Keratinocyte (primary cell): ENCODE measurements around the gene HIPK4. TPM values are rescaled to one million over a fixed set of nuclear protein-coding genes. Genes with fewer than 3 reads are reported as not detected.

ENCODE experiments used
- DNase-seq: peaks from one replicate; pipeline ENCODE4 v3.0.0-alpha.2; 2011; ENCODE audit warnings: low read depth, missing footprints, low spot score
- FAIRE-seq: peaks from 2 replicates; lab custom pipeline; 2011; peaks lifted over from hg19 to GRCh38; lab: Jason Lieb, UNC
- H2AFZ ChIP-seq: 2 replicates; pipeline ENCODE4 v1.6.0; 2012; ENCODE audit warnings: low read length, control low read depth, inconsistent platforms; ENCODE audit not compliant: control insufficient read depth
- H3K27ac ChIP-seq: 2 replicates; pipeline ENCODE4 v1.5.1; 2011; ENCODE audit warnings: low read length; ENCODE audit not compliant: control insufficient read depth, insufficient read depth
- H3K27me3 ChIP-seq: 3 replicates; pipeline ENCODE4 v1.6.0; 2011; ENCODE audit warnings: low read length; ENCODE audit not compliant: control insufficient read depth, insufficient read depth; ENCODE audit errors: extremely low read depth
- H3K36me3 ChIP-seq, 2 experiments: 2 replicates in 1 of 2; 3 replicates in 1 of 2; pipeline ENCODE4 v1.5.1; 2011; ENCODE audit warnings: low read length in 2 of 2, mild to moderate bottlenecking in 1 of 2; ENCODE audit not compliant: control insufficient read depth in 2 of 2, insufficient read depth in 2 of 2; ENCODE audit errors: extremely low read depth in 1 of 2
- H3K4me1 ChIP-seq: 3 replicates; pipeline ENCODE4 v1.5.1; 2011; ENCODE audit warnings: low read length; ENCODE audit not compliant: control insufficient read depth, insufficient read depth; ENCODE audit errors: extremely low read depth
- H3K4me2 ChIP-seq: 3 replicates; pipeline ENCODE4 v1.6.0; 2011; ENCODE audit warnings: low read depth, low read length; ENCODE audit not compliant: control insufficient read depth, insufficient read depth; ENCODE audit errors: extremely low read depth
- H3K4me3 ChIP-seq, 3 experiments: fragments of 200-600 bp in 1 of 3; sonication (generic) in 1 of 3; 2 replicates in 2 of 3; 3 replicates in 1 of 3; pipeline ENCODE4 v1.5.1; 2011 to 2016; ENCODE audit warnings: low read length in 3 of 3, mild to moderate bottlenecking in 3 of 3, control low read depth in 2 of 3, inconsistent platforms in 1 of 3, low read depth in 1 of 3, mixed read lengths in 1 of 3, mixed run types in 1 of 3, moderate library complexity in 1 of 3; ENCODE audit not compliant: control insufficient read depth in 2 of 3, insufficient read depth in 2 of 3; ENCODE audit errors: extremely low read depth in 1 of 3
- H3K79me2 ChIP-seq: 2 replicates; pipeline ENCODE4 v1.6.0; 2012; ENCODE audit warnings: low read length; ENCODE audit not compliant: control insufficient read depth, insufficient read depth
- H3K9ac ChIP-seq: 3 replicates; pipeline ENCODE4 v1.6.0; 2011; ENCODE audit warnings: low read length; ENCODE audit not compliant: control insufficient read depth, insufficient read depth; ENCODE audit errors: extremely low read depth
- H3K9me1 ChIP-seq: 3 replicates; pipeline ENCODE4 v1.6.0; 2011; ENCODE audit warnings: low read length; ENCODE audit not compliant: control insufficient read depth, insufficient read depth; ENCODE audit errors: extremely low read depth
- H3K9me3 ChIP-seq: 2 replicates; pipeline ENCODE4 v1.5.1; 2012; ENCODE audit warnings: low read depth, low read length; ENCODE audit not compliant: control insufficient read depth
- H4K20me1 ChIP-seq: 3 replicates; pipeline ENCODE4 v1.6.0; 2011; ENCODE audit warnings: low read length; ENCODE audit not compliant: control insufficient read depth, insufficient read depth; ENCODE audit errors: extremely low read depth
- EZH2 ChIP-seq: IDR thresholded peaks from one replicate; pipeline ENCODE4 v1.6.1; 2012; ENCODE audit warnings: inconsistent platforms, mild to moderate bottlenecking, low read length, moderate library complexity
- dilution Hi-C: fragments of 300-500 bp; cut with MboI; formaldehyde crosslinking; loops from one replicate; pipeline ENCODE4 v1.7.0; 2020; ENCODE audit warnings: low sequenced_read_pairs; ENCODE audit not compliant: extremely low pct_ligation_motif_present
- polyA minus RNA-seq, 3 experiments: library from RNA; depleted of rRNA, polyadenylated mRNA; stranded (reverse); fragments of >200 nt; gene quantifications; 1 replicate in 1 of 3; 2 replicates in 1 of 3; 3 replicates in 1 of 3; pipeline ENCODE4 v1.2.3, GENCODE V29; 2011
- polyA plus RNA-seq, 5 experiments: library from polyadenylated mRNA; depleted of rRNA in 3 of 5; stranded (reverse) in 3 of 5; stranded (forward) in 1 of 5; unstranded in 1 of 5; fragments of >200 nt; gene quantifications; 1 replicate in 1 of 5; 2 replicates in 3 of 5; 3 replicates in 1 of 5; pipeline versions ENCODE4 v1.2.1 to v1.2.3, GENCODE V29; 2011 to 2012; ENCODE audit warnings: missing spikeins in 2 of 5, low read depth in 1 of 5, low replicate concordance in 1 of 5
- TF ChIP-seq, protein P1 (sequence below), 3 experiments: IDR thresholded peaks in 1 of 3; conservative IDR thresholded peaks in 1 of 3; optimal IDR thresholded peaks in 1 of 3; 2 replicates in 2 of 3; 3 replicates in 1 of 3; pipeline versions ENCODE3 to v1.5.1; 2011; ENCODE audit warnings: low read length in 3 of 3, mild to moderate bottlenecking in 3 of 3, moderate library complexity in 2 of 3, control low read depth in 1 of 3, inconsistent platforms in 1 of 3; ENCODE audit not compliant: insufficient read depth in 2 of 3; ENCODE audit errors: extremely low read depth in 1 of 3

The HIPK4 gene, protein sequence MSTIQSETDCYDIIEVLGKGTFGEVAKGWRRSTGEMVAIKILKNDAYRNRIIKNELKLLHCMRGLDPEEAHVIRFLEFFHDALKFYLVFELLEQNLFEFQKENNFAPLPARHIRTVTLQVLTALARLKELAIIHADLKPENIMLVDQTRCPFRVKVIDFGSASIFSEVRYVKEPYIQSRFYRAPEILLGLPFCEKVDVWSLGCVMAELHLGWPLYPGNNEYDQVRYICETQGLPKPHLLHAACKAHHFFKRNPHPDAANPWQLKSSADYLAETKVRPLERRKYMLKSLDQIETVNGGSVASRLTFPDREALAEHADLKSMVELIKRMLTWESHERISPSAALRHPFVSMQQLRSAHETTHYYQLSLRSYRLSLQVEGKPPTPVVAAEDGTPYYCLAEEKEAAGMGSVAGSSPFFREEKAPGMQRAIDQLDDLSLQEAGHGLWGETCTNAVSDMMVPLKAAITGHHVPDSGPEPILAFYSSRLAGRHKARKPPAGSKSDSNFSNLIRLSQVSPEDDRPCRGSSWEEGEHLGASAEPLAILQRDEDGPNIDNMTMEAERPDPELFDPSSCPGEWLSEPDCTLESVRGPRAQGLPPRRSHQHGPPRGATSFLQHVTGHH
- polyA plus RNA-seq (0.03 to 0.06 TPM in 2 of 3 replicates, not detected in the other), polyA minus RNA-seq (0.07 TPM in 1 of 3 replicates, not detected in the others)
- polyA plus RNA-seq (2011; ENCODE audit: low read depth) = not detected
- 0.04 and 0.06 TPM in 2 replicates for polyA plus RNA-seq (2011; cell fraction: cytosol; rRNA removed)
- polyA plus RNA-seq (2011; cell fraction: nucleus; rRNA removed) = not detected in 2 replicates
- 0.05 and 0.08 TPM in 2 replicates for polyA plus RNA-seq (2012; ENCODE audit: low replicate concordance)
- not detected for polyA minus RNA-seq (2011; cell fraction: cytosol; rRNA and poly(A)+ RNA removed)
- polyA minus RNA-seq (2011; cell fraction: nucleus; rRNA and poly(A)+ RNA removed) = not detected in 2 replicates

DNA sequence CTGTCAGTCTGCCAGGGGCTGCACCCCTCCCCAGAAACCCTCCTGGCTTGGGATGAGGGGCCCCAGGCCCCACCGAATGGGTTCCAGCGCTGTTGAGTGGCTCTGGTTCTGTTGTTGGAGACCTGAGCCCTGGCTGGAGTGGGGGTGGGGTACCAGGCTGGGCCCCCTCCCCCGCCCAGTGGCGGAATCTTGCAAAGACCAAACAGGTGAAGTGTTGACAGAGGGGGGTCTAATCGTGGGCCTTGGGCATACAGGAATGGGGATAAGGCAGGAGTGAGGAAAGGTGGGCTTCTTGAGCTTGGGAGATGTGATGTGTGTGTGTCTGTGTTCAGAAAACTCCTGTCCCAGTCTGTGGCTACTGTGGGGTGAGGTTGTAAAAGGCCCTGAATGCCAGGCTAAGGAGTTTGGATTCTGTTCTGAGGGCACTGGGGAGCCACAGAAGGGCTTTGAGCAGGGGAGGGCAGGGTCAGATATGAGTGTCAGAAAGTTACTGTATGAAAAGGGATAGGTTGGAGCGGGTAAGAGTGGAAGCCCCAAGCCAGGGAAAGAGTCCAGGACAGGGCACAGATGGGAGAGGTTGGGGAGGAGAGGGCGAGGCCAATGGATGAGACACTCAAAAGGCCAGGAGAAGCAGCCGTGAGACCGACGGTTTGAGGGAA is at the start of gene HIPK4:
HIPK4 (minus strand) TSS at position 98 of the 659 bp plus-strand sequence. CDS start 279 bp downstream, outside the sequence.
- H4K20me1 ChIP-seq = no peaks in the 10 kb centered on the region
- no peak within 1 kb of the TSS for H3K4me2 ChIP-seq
- peaks cover 5% of the 10 kb centered on the region for H3K4me1 ChIP-seq
- H3K9ac ChIP-seq = no peak within 1 kb of the TSS
- dilution Hi-C loops = no loop called here
- H3K4me3 ChIP-seq = no peak within 1 kb of the TSS
- no peak within 1 kb of the TSS for H3K27ac ChIP-seq
- FAIRE-seq = no peak
- DNase-seq = no peak
- no peaks in the 10 kb centered on the region for H3K36me3 ChIP-seq
- H3K9me1 ChIP-seq = no peaks in the 10 kb centered on the region
- H3K9me3 ChIP-seq = no peaks in the 10 kb centered on the region
- peaks cover 4% of the 10 kb centered on the region for H3K27me3 ChIP-seq
- no peak within 1 kb of the TSS for H2AFZ ChIP-seq
- TF ChIP-seq EZH2 = no peak
- TF ChIP-seq, protein P1, sequence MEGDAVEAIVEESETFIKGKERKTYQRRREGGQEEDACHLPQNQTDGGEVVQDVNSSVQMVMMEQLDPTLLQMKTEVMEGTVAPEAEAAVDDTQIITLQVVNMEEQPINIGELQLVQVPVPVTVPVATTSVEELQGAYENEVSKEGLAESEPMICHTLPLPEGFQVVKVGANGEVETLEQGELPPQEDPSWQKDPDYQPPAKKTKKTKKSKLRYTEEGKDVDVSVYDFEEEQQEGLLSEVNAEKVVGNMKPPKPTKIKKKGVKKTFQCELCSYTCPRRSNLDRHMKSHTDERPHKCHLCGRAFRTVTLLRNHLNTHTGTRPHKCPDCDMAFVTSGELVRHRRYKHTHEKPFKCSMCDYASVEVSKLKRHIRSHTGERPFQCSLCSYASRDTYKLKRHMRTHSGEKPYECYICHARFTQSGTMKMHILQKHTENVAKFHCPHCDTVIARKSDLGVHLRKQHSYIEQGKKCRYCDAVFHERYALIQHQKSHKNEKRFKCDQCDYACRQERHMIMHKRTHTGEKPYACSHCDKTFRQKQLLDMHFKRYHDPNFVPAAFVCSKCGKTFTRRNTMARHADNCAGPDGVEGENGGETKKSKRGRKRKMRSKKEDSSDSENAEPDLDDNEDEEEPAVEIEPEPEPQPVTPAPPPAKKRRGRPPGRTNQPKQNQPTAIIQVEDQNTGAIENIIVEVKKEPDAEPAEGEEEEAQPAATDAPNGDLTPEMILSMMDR (optimal IDR thresholded peaks at IDR 0.05 in 1 of 3, IDR thresholded peaks at IDR 0.05 in 1 of 3, conservative IDR thresholded peaks at IDR 0.05 in 1 of 3; ENCODE audit: extremely low read depth in 1 of 3, insufficient read depth in 2 of 3, low read length in 3 of 3) = no peak
- H3K79me2 ChIP-seq = no peaks in the 10 kb centered on the region

DNA sequence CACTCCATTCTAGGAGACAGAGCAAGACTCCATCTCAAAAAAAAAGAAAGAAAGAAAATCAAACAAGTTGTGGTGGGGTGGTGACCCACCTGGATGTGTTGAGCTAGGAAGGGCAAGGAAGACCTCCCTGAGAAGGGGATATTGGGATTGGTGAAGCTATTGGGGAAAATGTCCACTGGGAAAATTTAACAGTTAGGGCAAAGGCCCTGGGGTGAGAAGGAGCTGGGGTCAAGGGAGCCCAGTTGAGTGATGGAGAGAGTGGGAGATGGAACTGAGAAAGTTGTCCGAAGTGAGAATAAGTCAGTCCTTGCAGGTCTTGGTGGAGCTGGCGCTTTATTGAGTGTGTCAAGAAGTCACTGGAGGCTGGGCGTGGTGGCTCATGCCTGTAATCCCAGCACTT is 48.3 kb upstream of the HIPK4 start:
- Histone ChIP-seq H3K36me3 (peaks cover 17% of the 10 kb centered on the region in 2 experiments), H4K20me1 (peaks cover 5% of the 10 kb centered on the region), H3K9ac (no peak overlapping the region), H3K4me3 (no peak overlapping the region), H2AFZ (no peak overlapping the region), H3K4me2 (no peak overlapping the region), H3K27ac (no peak overlapping the region), H3K79me2 (peaks cover 24% of the 10 kb centered on the region), H3K4me1 (peaks cover 9% of the 10 kb centered on the region), H3K9me3 (no peaks in the 10 kb centered on the region), H3K27me3 (no peaks in the 10 kb centered on the region), H3K9me1 (no peaks in the 10 kb centered on the region)
- DNase-seq = no peak
- dilution Hi-C loops = no loop called here
- TF ChIP-seq, protein P1 (optimal IDR thresholded peaks at IDR 0.05 in 1 of 3, IDR thresholded peaks at IDR 0.05 in 1 of 3, conservative IDR thresholded peaks at IDR 0.05 in 1 of 3; ENCODE audit: extremely low read depth in 1 of 3, insufficient read depth in 2 of 3, low read length in 3 of 3) = no peak
- no peak for TF ChIP-seq EZH2
- no peak for FAIRE-seq
